HepG2 (cell line): ENCODE results near the gene PLD4. TPM values are rescaled to one million over a fixed set of nuclear protein-coding genes. Genes with fewer than 3 reads are reported as not detected.
A peak's percentile ranks its signal among the peaks of the same experiment; 100 is the strongest.

Experiments
- ATF1 ChIP-seq: IDR thresholded peaks from 2 replicates; pipeline ENCODE4 v1.6.1; 2016; ENCODE audit warnings: mild to moderate bottlenecking, control low read depth
- FOXO1 ChIP-seq: sonication (generic); formaldehyde crosslinking; IDR thresholded peaks from 2 replicates; pipeline ENCODE4 v1.4.0; 2020; ENCODE audit warnings: missing genetic modification reagents
- HOXA3 ChIP-seq: sonication (generic); formaldehyde crosslinking; IDR thresholded peaks from 2 replicates; pipeline ENCODE4 v1.5.0; 2020; ENCODE audit warnings: missing genetic modification reagents
- MED13 ChIP-seq: sonication (generic); formaldehyde crosslinking; IDR thresholded peaks from 2 replicates; pipeline ENCODE4 v1.5.0; 2020; ENCODE audit warnings: missing genetic modification reagents
- NFE2 ChIP-seq: sonication (generic); formaldehyde crosslinking; IDR thresholded peaks from 2 replicates; pipeline ENCODE4 v1.4.0; 2020; ENCODE audit warnings: missing genetic modification reagents
- NFKB2 ChIP-seq: sonication (generic); formaldehyde crosslinking; IDR thresholded peaks from 2 replicates; pipeline ENCODE4 v1.4.0; 2020; ENCODE audit warnings: missing genetic modification reagents, borderline replicate concordance
- NR2F1 ChIP-seq, 2 experiments: fragments of 450-650 bp in 1 of 2; formaldehyde crosslinking in 1 of 2; IDR thresholded peaks; 2 replicates each; pipeline versions ENCODE4 v1.5.0 to v1.6.1; 2016 to 2020; ENCODE audit warnings: mild to moderate bottlenecking in 1 of 2, missing compliant biosample characterization in 1 of 2, missing genetic modification reagents in 1 of 2, moderate library complexity in 1 of 2
- RAD21 ChIP-seq: fragments of 450-650 bp; formaldehyde crosslinking; IDR thresholded peaks from 2 replicates; pipeline ENCODE4 v1.5.0; 2020; ENCODE audit warnings: mild to moderate bottlenecking
- SRSF4 ChIP-seq: fragments of 200-400 bp; formaldehyde crosslinking; IDR thresholded peaks from one replicate; pipeline ENCODE4 v1.6.1; 2018; ENCODE audit warnings: mild to moderate bottlenecking, low read depth, low read length, moderate library complexity; ENCODE audit not compliant: poor library complexity, severe bottlenecking
- XRCC5 ChIP-seq: fragments of 200-400 bp; formaldehyde crosslinking; optimal IDR thresholded peaks from 2 replicates; pipeline ENCODE3; 2017; ENCODE audit warnings: mild to moderate bottlenecking, low read length
- YY1 ChIP-seq: IDR thresholded peaks from 2 replicates; pipeline ENCODE4 v1.6.1; 2011; ENCODE audit warnings: low read length, low read depth, moderate library complexity, mild to moderate bottlenecking; ENCODE audit not compliant: insufficient read depth, insufficient replicate concordance
- ZNF10 ChIP-seq: sonication (generic); formaldehyde crosslinking; IDR thresholded peaks from 2 replicates; pipeline ENCODE4 v1.4.0; 2020; ENCODE audit warnings: mild to moderate bottlenecking, low read depth, missing genetic modification reagents, borderline replicate concordance
- ZNF101 ChIP-seq: sonication (generic); formaldehyde crosslinking; IDR thresholded peaks from 2 replicates; pipeline ENCODE4 v1.4.0; 2020; ENCODE audit warnings: mild to moderate bottlenecking, low read depth, missing genetic modification reagents, borderline replicate concordance
- ZNF24 ChIP-seq: fragments of 450-650 bp; IDR thresholded peaks from 2 replicates; pipeline ENCODE4 v1.6.1; 2017; ENCODE audit warnings: antibody characterized with exemption, mild to moderate bottlenecking
- ZNF33B ChIP-seq: sonication (generic); formaldehyde crosslinking; IDR thresholded peaks from 2 replicates; pipeline ENCODE4 v1.5.1; 2020; ENCODE audit warnings: mild to moderate bottlenecking, missing genetic modification reagents
- ZNF354B ChIP-seq: sonication (generic); formaldehyde crosslinking; IDR thresholded peaks from 2 replicates; pipeline ENCODE4 v1.8.0; 2022; ENCODE audit warnings: mild to moderate bottlenecking, missing genetic modification reagents
- ZNF577 ChIP-seq: sonication (generic); formaldehyde crosslinking; IDR thresholded peaks from 2 replicates; pipeline ENCODE4 v1.4.0; 2020; ENCODE audit warnings: mild to moderate bottlenecking, low read depth, missing genetic modification reagents, borderline replicate concordance
- ZNF598 ChIP-seq: sonication (generic); formaldehyde crosslinking; IDR thresholded peaks from 2 replicates; pipeline ENCODE4 v1.5.1; 2020; ENCODE audit warnings: mild to moderate bottlenecking, missing genetic modification reagents, borderline replicate concordance
- ZSCAN25 ChIP-seq: sonication (generic); formaldehyde crosslinking; IDR thresholded peaks from 2 replicates; pipeline ENCODE4 v1.8.0; 2022; ENCODE audit warnings: mild to moderate bottlenecking, missing genetic modification reagents
- polyA plus RNA-seq, 8 experiments: library from polyadenylated mRNA; depleted of rRNA in 3 of 8; stranded (reverse) in 7 of 8; unstranded in 1 of 8; fragments of >200 nt; fragmentation: Illumina TruSeq in 4 of 8; extraction: Trizol in 4 of 8; gene quantifications; 2 replicates each; pipeline versions ENCODE4 v1.2.1 to v1.2.3, GENCODE V29; 2011 to 2016; ENCODE audit warnings: low read depth in 4 of 8, missing spikeins in 1 of 8, mixed read lengths in 1 of 8; ENCODE audit not compliant: insufficient read depth in 1 of 8
- total RNA-seq, 5 experiments: library from RNA; depleted of rRNA; stranded (reverse); fragments of >200 nt; fragmentation: Illumina TruSeq; extraction: Trizol; gene quantifications; 2 replicates each; pipeline ENCODE4 v1.2.3, GENCODE V29; 2016; ENCODE audit warnings: low read depth in 1 of 5
- TF ChIP-seq, protein P1 (sequence below): sonication (generic); formaldehyde crosslinking; IDR thresholded peaks from 2 replicates; pipeline ENCODE4 v1.5.1; 2020; ENCODE audit warnings: missing genetic modification reagents, mild to moderate bottlenecking, borderline replicate concordance
- TF ChIP-seq, protein P2 (sequence below): sonication (generic); formaldehyde crosslinking; IDR thresholded peaks from 2 replicates; pipeline ENCODE4 v1.8.0; 2022; ENCODE audit warnings: missing genetic modification reagents, mild to moderate bottlenecking, borderline replicate concordance
- TF ChIP-seq, protein P3 (sequence below): sonication (generic); formaldehyde crosslinking; IDR thresholded peaks from 2 replicates; pipeline ENCODE4 v1.4.0; 2020; ENCODE audit warnings: missing genetic modification reagents, mild to moderate bottlenecking, borderline replicate concordance
- TF ChIP-seq, protein P4 (sequence below): sonication (generic); formaldehyde crosslinking; IDR thresholded peaks from 2 replicates; pipeline ENCODE4 v1.4.0; 2020; ENCODE audit warnings: missing genetic modification reagents, low read depth, mild to moderate bottlenecking, borderline replicate concordance

The PLD4 gene
- total and polyA plus RNA-seq, 2 of the 13 experiments (the other 11 are each of a cell fraction or from before 2014, with no cell fraction given), result not detected

DNA sequence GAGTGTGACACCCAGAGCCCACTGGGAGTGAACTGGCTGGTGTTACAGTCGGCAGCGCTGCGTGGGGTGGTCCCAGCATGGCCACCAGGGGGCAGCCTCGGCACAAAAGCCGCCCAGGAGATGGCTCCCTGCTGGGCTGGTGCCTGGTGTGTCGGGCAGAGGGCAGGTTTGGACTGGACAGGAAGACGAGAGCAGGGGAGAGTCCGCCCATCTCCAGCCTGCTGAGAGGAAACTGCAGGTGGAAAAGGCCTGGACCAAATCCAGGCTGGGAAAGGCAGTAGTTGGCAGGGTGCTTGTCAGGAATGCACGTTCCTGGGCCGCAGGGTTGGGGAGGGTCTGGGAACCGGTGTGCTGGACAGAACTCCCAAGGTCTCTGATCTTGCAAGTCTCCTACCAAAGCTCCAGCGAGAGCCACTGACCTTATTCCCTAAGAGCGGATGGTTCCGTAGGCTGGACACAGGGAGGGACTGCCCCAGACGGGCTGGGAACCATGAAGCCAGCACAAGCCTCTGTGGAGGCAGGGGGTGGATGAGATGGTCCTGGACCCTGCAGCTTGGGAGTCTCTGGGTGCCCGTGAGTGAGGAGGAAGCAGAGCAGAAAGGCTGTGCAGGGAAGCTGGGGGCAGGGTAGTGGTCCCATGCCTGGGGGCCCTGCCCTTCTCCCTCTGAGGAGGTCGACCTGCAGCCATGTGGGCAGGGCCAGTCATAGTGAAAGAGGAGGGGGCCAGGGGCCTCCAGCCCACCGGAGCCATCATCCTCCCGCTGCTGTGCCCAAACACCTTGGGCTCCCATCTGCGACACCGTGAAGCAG lies 51.7 kb downstream of the PLD4 start (continued):
- TF ChIP-seq NFKB2 (CRISPR knock-in tag) (peak; percentile 58; the same call in 1 of the 2 replicates), ZSCAN25 (CRISPR knock-in tag) (peak; percentile 93), ZNF598 (CRISPR knock-in tag) (0 out of 2 replicates have a peak, but pooled peaks have one; percentile 39), YY1 (peak; percentile 34), SRSF4 (no peak), ZNF33B (CRISPR knock-in tag) (peak; percentile 66; the same call in 1 of the 2 replicates), NR2F1 (CRISPR knock-in tag; IDR thresholded peaks at IDR 0.05) (no peak), ZNF101 (no peak), MED13 (CRISPR knock-in tag) (no peak), RAD21 (CRISPR knock-in tag) (peak; percentile 96), ZNF354B (CRISPR knock-in tag) (no peak), XRCC5 (peak; percentile 73), ATF1 (CRISPR knock-in tag) (no peak), ZNF24 (no peak), NFE2 (CRISPR knock-in tag) (no peak), ZNF577 (no peak), ZNF10 (CRISPR knock-in tag) (no peak), HOXA3 (peak; percentile 56; the same call in 1 of the 2 replicates), FOXO1 (CRISPR knock-in tag) (no peak; the same call in 1 of the 2 replicates)
- TF ChIP-seq, protein P1, sequence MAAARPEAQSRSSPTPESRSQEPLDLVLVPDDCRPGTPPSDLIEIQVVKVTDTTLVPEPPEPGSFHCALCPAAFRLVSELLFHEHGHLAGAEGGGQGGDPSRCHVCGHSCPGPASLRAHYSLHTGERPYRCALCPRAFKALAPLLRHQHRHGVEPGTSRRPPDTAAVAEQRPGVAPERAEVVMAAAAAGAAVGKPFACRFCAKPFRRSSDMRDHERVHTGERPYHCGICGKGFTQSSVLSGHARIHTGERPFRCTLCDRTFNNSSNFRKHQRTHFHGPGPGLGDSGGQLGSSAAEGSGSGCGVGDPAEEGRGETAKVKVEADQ (CRISPR knock-in tag), result 0 out of 2 replicates have a peak, but pooled peaks have one; percentile 70
- TF ChIP-seq, protein P2, sequence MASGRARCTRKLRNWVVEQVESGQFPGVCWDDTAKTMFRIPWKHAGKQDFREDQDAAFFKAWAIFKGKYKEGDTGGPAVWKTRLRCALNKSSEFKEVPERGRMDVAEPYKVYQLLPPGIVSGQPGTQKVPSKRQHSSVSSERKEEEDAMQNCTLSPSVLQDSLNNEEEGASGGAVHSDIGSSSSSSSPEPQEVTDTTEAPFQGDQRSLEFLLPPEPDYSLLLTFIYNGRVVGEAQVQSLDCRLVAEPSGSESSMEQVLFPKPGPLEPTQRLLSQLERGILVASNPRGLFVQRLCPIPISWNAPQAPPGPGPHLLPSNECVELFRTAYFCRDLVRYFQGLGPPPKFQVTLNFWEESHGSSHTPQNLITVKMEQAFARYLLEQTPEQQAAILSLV (CRISPR knock-in tag), result no peak
- TF ChIP-seq, protein P3, sequence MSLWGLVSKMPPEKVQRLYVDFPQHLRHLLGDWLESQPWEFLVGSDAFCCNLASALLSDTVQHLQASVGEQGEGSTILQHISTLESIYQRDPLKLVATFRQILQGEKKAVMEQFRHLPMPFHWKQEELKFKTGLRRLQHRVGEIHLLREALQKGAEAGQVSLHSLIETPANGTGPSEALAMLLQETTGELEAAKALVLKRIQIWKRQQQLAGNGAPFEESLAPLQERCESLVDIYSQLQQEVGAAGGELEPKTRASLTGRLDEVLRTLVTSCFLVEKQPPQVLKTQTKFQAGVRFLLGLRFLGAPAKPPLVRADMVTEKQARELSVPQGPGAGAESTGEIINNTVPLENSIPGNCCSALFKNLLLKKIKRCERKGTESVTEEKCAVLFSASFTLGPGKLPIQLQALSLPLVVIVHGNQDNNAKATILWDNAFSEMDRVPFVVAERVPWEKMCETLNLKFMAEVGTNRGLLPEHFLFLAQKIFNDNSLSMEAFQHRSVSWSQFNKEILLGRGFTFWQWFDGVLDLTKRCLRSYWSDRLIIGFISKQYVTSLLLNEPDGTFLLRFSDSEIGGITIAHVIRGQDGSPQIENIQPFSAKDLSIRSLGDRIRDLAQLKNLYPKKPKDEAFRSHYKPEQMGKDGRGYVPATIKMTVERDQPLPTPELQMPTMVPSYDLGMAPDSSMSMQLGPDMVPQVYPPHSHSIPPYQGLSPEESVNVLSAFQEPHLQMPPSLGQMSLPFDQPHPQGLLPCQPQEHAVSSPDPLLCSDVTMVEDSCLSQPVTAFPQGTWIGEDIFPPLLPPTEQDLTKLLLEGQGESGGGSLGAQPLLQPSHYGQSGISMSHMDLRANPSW, result no peak
- TF ChIP-seq, protein P4, sequence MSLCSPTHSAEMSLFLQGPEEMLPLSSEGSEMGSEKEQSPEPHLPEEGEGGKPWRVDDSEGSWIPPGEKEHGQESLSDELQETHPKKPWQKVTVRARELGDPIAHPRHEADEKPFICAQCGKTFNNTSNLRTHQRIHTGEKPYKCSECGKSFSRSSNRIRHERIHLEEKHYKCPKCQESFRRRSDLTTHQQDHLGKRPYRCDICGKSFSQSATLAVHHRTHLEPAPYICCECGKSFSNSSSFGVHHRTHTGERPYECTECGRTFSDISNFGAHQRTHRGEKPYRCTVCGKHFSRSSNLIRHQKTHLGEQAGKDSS (CRISPR knock-in tag), result peak; percentile 74; the same call in 1 of the 2 replicates
